Inflammatory macrophage treated with lipopolysaccharide for 4 hours (primary cell): ENCODE results near the gene CBFA2T2.

ENCODE experiments used
- DNase-seq: peaks from one replicate; pipeline ENCODE4 v3.0.0-alpha.2; 2020

Gene CBFA2T2

GRCh38 chr20:33656010-33656782, 166.3 kb downstream of the CBFA2T2 start:
- no peak for DNase-seq

GRCh38 chr20:33656783-33657703, 167.1 kb downstream of the CBFA2T2 start:
- DNase-seq = no peak

GRCh38 chr20:33657704-33658095, 167.8 kb downstream of the CBFA2T2 start:
- no peak for DNase-seq

DNA sequence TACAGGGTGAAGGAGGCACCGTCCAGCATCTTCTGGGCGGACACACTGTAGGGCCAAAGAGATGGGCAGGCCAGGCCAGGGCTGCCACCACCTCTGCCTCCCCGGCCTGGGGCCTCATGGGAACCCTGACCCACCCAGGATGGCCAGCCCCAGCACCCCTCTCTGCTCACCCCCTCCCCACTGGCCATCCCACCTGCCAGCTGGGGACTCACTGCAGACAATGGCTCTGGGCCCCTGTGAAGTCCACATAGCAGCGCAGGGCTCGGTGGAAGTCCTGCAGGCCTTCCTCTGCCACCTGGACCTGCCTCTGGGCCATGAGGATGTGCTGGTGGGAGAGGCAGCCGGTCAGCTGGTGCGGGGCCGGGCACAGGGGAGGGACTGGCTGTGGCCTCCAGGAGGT, 168.6 kb downstream of the CBFA2T2 start:
- no peak for DNase-seq

GRCh38 chr20:33658929-33659328, 169.0 kb downstream of the CBFA2T2 start:
- DNase-seq = no peak

GRCh38 chr20:33659341-33660034, 169.6 kb downstream of the CBFA2T2 start:
- no peak for DNase-seq

DNA sequence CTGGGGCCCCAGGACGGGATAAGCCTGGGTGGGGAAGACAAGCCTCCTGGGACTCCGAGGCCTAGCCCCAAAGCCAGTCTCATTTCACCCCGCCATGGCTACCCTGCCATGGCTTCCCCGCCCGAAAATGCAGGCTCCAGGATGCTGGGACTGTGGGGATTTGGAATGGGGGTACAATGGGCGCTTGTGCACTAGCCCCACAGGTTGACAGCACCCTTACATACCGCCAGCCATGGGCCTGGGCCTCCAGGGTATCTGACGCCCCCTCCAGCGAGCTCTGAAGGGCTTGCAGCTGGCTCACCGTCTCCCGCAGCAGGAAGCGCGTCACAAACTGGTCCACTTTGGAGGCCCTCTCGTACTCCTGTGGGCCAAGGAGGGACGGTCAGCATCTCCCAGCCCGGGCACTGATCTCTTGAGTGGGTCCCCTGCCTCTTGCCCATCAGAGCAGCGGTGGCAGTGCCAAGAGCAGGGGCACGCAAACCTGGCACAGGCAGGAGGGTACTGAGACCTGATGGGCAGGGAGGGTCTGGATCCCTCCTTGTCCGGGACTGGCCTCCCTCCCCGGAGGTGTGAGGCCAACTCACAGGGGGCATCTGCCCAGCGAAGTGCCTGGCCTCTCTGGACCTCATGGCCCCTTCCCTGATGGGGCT, 170.3 kb downstream of the CBFA2T2 start:
- no peak for DNase-seq

GRCh38 chr20:33660685-33661058, 170.8 kb downstream of the CBFA2T2 start:
- DNase-seq = no peak

DNA sequence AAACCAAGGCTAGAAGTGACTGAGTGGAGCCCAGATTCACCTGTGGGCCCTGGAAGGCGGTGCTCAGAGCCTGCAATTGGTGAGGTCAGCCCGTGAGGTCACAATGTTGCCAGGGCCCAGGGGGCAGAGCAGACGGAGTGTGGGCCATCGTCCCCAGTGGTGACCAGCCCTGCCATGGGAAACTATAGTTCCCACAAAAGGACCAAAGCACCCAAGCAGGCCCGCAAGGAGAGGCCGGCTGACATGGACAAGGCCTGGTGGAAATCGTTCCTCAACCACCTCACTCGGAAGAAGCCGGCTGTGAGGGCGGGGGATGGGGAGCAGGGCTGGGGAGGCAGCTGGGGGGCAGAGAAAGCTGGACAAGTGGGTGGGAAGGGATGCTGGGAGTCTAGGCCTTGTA, 172.3 kb downstream of the CBFA2T2 start, which contains the start of gene C20orf144:
TSS of gene C20orf144 (plus strand) at position 156 of the 400 bp plus-strand sequence. CDS start at position 175, 19 bp downstream.
- DNase-seq = no peak

DNA sequence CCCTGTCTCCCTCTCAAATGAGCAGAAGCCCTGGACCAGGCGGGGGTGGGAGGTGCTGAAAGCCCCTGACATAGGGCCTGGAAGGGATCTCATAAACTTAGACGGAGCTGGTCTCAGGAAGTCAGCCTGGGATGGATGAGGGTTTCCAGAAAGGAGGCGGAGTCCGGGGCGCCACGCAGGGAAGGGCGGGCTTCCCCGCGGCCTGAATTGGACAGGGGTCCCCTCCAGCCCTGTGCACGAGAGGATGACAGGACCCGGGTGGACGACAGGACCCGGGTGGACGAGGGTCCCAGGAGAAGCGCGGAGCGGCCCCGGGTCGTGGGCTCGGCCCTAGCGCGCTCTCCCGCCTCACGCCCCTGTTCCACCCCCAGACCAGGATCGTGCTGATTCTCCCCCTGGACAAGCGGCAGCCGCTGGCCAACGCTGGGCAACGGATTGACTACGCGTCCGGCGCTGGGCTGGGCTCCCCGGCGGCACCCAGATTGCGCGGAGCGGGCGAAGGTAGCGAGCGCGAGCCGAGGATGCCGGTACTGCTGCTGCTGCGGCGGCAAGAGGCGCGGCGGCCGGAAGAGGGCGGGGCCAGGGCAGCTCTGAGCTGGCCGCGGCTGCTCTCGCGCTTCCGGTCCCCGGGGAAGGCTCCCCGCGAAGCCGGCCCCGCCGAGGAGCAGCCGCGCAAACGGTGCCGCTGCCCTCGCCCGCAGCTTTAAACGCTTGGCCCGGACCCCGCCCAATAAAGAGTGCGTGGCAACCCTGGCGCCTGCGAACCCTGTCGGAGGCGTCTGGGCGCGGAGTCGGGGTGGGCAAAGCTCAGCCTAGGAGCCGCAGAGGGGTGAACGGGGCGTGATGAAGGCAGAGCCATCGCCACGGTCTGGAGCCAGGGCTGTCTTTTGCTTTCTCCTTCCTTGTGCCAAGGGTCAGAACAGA, 173.5 kb downstream of the CBFA2T2 start:
- peak; percentile 79 for DNase-seq

GRCh38 chr20:33664085-33664761, 174.3 kb downstream of the CBFA2T2 start:
- no peak for DNase-seq

DNA sequence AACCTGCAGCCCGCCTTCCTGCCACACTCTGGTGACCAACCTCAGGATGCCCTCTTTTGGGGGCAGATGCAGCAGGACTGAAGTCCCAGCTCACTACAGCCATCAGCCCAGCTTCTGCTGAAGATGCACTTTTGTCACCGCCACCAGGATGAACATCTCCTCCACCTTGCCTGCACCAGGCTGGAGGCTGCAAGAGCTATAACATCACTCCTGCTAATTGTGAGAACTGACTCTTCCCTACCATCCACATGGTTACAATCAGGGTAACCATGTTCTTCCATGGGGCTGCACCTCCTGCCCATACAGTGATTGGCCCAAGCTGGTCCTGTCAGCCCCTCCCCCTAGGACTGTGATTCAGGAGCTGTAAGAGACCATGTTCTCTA, 174.9 kb downstream of the CBFA2T2 start:
- DNase-seq = no peak

- peak; percentile 97 for DNase-seq
Measured at GRCh38 chr20:33666293-33667244, 176.7 kb downstream of the CBFA2T2 start, which contains the start of gene ACTL10. Gene ACTL10 (plus strand): TSS chr20:33666943. CDS start chr20:33667498, 555 bp downstream.

GRCh38 chr20:33667245-33667675, 177.4 kb downstream of the CBFA2T2 start:
- DNase-seq = peak; percentile 10

DNA sequence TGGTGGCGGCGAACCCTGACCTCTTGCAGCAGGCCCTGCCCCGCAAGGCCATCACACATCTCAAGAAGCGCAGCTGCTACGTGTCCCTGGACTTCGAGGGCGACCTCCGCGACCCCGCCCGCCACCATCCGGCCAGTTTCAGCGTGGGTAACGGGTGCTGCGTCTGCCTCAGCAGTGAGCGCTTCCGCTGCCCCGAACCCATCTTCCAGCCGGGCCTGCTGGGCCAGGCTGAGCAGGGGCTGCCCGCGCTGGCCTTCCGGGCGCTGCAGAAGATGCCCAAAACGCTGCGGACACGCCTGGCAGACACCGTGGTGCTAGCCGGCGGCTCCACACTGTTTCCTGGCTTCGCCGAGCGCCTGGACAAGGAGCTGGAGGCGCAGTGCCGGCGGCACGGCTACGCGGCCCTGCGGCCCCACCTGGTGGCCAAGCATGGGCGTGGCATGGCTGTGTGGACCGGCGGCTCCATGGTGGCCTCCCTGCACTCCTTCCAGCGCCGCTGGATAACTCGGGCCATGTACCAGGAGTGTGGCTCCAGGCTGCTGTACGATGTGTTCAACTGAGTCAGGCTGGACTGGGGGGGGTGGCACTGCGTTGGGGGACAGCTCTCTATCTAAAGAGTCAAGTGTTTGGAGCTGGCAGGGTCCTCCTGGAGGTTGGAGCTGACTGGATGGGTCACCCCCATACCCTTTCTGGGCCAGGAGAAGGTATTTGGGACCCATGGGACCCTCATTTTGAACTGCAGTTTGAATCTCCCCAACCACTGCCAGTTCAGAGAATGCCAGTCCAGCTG, 178.0 kb downstream of the CBFA2T2 start:
- DNase-seq = peak; percentile 72

DNA sequence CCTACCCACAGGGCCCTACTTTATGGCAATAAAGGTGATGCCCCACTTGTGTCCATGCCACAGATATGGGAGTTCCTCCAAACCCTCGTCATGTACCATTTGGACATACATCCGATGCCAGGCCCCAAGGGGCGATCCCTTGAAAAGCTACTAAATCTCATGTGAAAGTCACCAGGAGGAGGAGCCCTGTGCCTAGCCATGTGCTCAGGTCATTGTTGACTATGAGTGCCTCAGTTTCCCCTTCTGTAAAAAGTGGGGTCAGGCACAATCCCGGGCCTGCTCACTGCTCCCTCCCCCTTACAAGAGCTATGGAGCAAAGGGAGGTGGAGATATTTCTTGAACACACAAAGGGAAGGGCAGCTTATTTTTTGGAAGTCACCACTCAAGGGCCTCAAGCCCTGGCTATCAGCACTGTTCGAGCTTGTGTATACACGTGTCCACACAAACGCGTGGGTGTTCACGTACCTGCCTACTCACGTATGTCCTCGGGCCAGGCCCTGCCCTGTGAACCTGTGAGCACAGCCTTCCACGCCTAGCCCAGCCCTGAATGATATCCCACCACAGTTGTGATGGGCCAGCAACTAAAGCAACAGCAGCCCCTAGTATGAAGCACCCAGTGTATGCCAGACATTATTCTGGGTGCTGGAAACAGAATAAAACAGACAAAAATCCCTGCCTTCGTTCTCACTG, 178.7 kb downstream of the CBFA2T2 start:
- DNase-seq = no peak

DNA sequence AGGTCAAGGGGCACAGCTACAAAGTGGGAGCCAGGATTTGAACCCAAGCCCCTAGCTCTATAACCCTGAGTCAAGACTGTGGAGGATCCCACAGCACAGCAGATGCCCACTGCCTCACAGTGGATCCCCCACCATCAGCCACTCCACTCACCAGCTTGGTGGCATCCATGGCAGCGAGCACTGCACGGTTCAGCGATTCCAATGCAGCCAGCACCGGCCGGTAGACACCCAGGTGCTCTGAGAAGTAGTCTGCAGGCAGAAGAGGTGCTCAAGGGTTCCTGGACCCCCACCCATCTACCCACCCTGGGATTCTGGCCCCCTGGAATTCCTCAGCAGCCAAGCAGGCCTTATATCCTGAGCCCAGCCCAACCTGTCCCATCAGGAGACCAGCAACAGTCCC, 179.3 kb downstream of the CBFA2T2 start:
- no peak for DNase-seq
